HL-60 (cell line): ENCODE measurements around the gene RAD50.

ENCODE experiments used
- DNase-seq, 2 experiments: peaks; one replicate each; pipeline ENCODE4 v3.0.0-alpha.2; 2010 to 2020; ENCODE audit warnings: low read depth in 1 of 2, low spot score in 1 of 2
- H3K27ac ChIP-seq: fragments of 250-450 bp; sonication (Bioruptor Pico); replicated peaks from 2 replicates; pipeline ENCODE4 v1.5.1; 2020; ENCODE audit warnings: mild to moderate bottlenecking, moderate library complexity
- H3K27me3 ChIP-seq: fragments of 250-450 bp; sonication (Bioruptor Pico); 2 replicates; pipeline ENCODE4 v1.5.1; 2021; ENCODE audit warnings: mild to moderate bottlenecking, moderate library complexity; ENCODE audit not compliant: insufficient read depth, poor library complexity, severe bottlenecking
- H3K4me3 ChIP-seq: replicated peaks from 2 replicates; pipeline ENCODE4 v1.5.1; 2011; ENCODE audit warnings: mild to moderate bottlenecking, control low read depth, low read length; ENCODE audit not compliant: insufficient read depth
- CTCF ChIP-seq: IDR thresholded peaks from one replicate; pipeline ENCODE4 v1.5.1; 2011; ENCODE audit warnings: low read length, control low read depth, inconsistent platforms; ENCODE audit not compliant: insufficient read depth
- GABPA ChIP-seq: IDR thresholded peaks from 2 replicates; pipeline ENCODE4 v1.6.1; 2012; ENCODE audit warnings: low read depth
- POLR2AphosphoS5 ChIP-seq: IDR thresholded peaks from 2 replicates; pipeline ENCODE4 v1.6.1; 2012; ENCODE audit warnings: low read depth
- REST ChIP-seq: IDR thresholded peaks from 2 replicates; pipeline ENCODE4 v1.6.1; 2012; ENCODE audit warnings: low read depth; ENCODE audit not compliant: insufficient replicate concordance
- SPI1 ChIP-seq: IDR thresholded peaks from 2 replicates; pipeline ENCODE4 v1.6.1; 2012; ENCODE audit warnings: low read depth, mild to moderate bottlenecking, borderline replicate concordance

Gene RAD50

GRCh38 chr5:132681476-132681831, 124.7 kb downstream of the RAD50 start:
- H3K27ac ChIP-seq = no peak overlapping the region
- TF ChIP-seq REST (no peak), SPI1 (no peak), GABPA (no peak), POLR2AphosphoS5 (no peak), CTCF (no peak)
- no peak overlapping the region for H3K4me3 ChIP-seq
- DNase-seq = no peak
- no peaks in the 10 kb centered on the region for H3K27me3 ChIP-seq

GRCh38 chr5:132681983-132682382, 125.2 kb downstream of the RAD50 start:
- TF ChIP-seq REST (no peak), POLR2AphosphoS5 (no peak), SPI1 (no peak)

GRCh38 chr5:132684491-132684890, 127.7 kb downstream of the RAD50 start:
- no peaks in the 10 kb centered on the region for H3K27me3 ChIP-seq
- H3K27ac ChIP-seq = no peak overlapping the region
- no peak overlapping the region for H3K4me3 ChIP-seq
- DNase-seq = no peak
- TF ChIP-seq SPI1 (no peak), REST (no peak), GABPA (no peak), CTCF (no peak), POLR2AphosphoS5 (no peak)

More at GRCh38 chr5:132681983-132682382, 125.2 kb downstream of the RAD50 start:
- no peak for DNase-seq
- Histone ChIP-seq H3K27me3 (no peaks in the 10 kb centered on the region), H3K27ac (no peak overlapping the region), H3K4me3 (no peak overlapping the region)
